Measurements from ENCODE around the gene BUB1.
A peak's percentile ranks its signal among the peaks of the same experiment; 100 is the strongest.
"Not testable (repeated sequence)": the region's sequence is repeated elsewhere in the genome, so short reads cannot be mapped to it uniquely, and the experiment has no call there.

The BUB1 gene

DNA sequence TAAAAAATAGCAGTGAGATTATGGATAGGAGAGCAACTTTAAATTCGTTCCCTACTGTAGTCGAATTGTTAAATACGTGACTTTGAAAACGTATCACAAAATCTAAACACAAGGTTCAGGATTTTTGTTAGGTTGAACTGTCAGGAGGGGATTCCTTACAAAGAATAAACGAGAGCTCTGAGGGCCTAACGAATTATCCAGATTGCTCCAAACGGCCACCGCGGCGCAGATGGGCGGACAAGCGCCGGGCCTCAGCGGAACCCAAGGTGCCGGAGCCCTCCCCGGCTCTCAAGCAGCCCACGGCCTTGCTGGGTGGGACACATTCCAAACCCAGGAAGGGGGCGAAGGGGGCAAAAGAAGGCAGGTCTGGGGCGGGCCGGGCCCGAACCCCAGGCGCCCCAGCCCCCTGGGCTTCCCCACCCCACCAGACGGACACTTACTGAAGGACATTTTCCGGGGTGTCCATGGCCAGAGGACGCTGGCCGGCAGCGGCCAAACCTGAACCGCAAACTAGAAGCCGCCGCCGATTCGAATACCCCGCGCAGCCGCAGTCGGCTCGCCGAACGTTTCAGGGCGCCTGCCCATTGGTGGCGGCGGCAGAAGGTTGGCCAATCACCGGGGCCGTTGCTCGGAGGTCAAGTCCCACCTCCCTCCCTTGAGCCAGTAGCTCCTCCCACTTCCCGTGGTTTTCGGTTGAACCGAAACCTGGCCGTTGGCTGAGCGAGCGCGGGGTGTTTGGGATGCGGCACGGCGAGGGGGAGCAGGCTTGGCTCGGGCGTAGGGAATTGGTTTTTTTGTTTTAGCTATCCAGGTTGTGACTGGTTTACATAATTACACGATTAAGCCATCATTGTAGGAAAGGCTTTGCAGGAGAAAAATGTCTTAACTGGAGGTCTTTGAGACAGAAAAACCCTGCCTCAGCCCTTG lies at the start of gene BUB1:
BUB1 (minus strand) TSS at position 534 of the 927 bp plus-strand sequence; CDS start at position 466, 68 bp downstream.
- peak; percentile 98 for DNase-seq

- no peak for DNase-seq
Measured at GRCh38 chr2:110726285-110726684, 48.4 kb upstream of the BUB1 start.

DNA sequence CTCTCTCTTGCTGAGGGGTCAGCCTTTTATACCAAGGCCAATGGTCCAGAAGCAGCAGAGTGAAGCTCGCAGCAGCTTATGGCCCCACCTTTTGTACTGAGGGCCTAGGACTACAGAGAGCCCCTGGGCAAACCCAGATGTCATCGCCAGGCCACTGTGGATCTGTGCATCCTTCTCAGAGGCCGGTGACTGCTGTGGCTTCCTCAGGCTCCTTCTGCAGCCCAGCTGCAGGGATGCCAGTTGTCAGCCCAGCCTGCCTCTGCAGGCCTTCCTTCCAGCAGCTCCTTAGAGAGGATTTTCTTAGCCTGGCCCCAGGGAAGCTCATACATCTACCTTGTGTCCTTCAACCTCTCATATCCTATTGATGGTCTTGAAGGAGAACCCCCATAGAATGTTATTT lies 48.0 kb upstream of the BUB1 start:
- DNase-seq = no peak

- DNase-seq = no peak
Measured at GRCh38 chr2:110725370-110725769, 47.5 kb upstream of the BUB1 start.

DNA sequence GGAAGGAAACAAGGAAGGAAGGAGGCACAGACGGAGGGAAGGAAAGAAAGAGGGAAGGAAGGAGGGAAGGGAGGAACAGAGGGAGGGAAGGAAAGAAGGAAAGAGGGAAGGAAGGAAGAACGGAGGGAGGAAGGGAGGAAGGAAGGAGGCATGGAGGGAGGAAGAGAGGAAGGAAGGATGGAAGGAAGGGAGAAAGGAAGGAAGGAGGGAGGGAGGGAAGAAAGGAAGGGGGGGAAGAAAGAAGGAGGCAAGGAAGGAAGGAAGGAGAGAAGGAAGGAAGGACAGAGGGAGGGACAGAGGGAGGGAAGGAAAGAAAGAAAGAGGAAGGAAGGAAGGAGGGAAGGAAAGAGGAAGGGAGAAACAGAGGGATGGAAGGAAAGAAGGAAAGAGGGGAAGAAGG lies 47.0 kb upstream of the BUB1 start:
- no peak for DNase-seq

DNA sequence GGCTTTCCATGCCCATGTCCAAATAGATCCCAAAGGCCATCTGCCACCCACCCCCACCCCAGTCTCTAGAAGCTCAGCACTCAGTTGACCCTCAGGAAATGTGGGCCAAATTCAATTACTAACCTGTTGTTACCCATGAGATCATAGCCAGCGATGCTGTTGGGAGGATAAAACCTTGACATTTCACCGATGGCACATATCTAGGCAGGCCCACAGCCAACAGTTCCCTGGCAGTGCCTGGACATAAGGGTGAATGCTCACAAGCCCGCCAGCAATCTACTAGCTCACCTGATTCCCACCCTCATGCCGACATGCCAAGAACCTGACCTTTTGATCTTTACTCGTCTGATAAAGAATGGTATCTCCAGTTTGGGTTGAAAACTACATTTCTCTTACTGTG lies 42.7 kb upstream of the BUB1 start:
- DNase-seq = no peak

- no peak for DNase-seq
Measured at GRCh38 chr2:110718990-110719389, 41.1 kb upstream of the BUB1 start.

- no peak for DNase-seq
Measured at GRCh38 chr2:110718382-110718781, 40.5 kb upstream of the BUB1 start.

- no peak for DNase-seq
Measured at GRCh38 chr2:110717734-110718133, 39.9 kb upstream of the BUB1 start.

DNA sequence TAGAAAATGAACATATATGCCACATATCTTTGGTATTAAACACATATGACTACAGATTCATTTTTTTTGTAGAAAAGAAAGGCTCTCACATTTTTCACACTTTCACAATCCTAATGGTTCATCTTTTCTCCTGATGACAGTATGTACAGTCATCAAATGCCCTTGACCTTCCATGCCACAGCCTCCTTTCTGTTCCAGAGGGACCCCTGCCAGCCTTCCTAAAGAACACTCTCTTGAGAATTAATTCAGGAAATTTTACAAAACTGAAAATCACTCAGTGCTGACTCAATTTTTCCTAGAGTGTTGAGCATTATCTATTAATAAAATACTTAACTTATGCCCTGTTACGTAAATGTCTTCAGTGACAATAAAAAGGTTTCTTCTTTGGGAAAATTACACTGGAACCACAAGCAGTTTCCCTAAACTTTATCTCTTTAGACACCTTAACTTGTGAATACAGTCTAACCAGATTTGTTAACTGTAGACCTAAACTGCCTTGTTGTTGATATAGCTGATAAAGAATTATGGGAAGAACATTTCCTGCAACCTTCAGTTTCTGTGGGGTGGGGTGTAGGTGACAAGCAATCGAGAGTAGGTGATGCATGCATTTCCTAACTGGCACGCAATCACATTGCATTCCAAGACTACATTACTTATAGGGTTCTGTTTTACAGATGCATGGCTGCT lies 39.2 kb upstream of the BUB1 start:
- no peak for DNase-seq

- DNase-seq = no peak
Measured at GRCh38 chr2:110714452-110715224, 36.8 kb upstream of the BUB1 start.

GRCh38 chr2:110713513-110714362 lies 35.9 kb upstream of the BUB1 start:
- peak; percentile 9 for DNase-seq

- DNase-seq = no peak
Measured at GRCh38 chr2:110712737-110713136, 34.9 kb upstream of the BUB1 start.

GRCh38 chr2:110708455-110708854 lies 30.6 kb upstream of the BUB1 start:
- DNase-seq = no peak

GRCh38 chr2:110707386-110707965 lies 29.6 kb upstream of the BUB1 start:
- DNase-seq = no peak

- DNase-seq = no peak
Measured at GRCh38 chr2:110702514-110703380, 24.9 kb upstream of the BUB1 start.

DNA sequence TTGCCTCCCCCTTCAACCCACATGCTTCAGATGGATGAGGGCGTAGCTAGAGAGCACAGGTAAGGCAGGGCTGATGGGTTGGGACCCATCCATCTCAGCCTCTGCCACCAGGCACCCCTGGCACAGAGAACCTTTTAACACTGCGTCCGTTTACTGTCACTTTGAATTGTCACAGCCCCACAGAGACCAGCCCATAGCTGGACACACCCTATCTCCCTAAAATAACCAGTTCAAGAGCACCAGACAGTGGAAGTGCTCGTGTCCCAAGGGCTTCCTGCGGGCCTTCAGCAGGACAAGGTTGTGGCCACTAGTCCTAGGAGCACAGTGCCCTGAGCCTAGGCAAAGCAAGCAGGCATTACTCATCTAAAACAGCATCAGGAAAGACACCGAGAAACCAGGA lies 20.4 kb upstream of the BUB1 start:
- not testable (repeated sequence) for DNase-seq

- DNase-seq = not testable (repeated sequence)
Measured at GRCh38 chr2:110695146-110695898, 17.5 kb upstream of the BUB1 start.

DNA sequence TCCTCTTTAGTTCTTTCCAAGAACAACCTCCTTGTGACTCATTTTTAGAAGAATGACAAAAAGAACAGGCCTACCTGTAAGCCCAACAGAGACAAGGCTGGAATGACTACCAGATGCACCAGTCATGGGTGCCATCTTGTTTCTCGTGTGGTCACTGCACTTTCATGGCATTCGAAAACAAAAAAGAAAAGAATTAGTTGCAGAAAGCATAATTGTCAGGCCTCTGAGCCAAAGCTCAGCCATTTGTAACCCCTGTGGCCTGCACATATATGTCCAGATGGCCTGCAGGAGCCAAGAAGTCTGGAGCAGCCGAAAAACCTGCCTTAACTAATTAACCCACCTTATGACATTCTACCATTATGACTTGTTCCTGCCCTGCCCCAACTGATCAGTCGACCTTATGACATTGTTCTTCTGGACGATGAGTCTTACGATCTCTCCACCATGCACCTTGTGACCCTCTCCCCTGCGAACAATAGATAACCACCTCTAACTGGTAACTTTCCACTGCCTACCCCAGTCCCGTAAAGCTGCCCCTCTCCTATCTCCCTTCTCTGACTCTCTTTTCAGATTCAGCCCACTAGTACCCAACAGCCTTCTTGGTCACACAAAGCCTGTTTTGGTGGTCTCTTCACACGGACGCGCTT lies 13.9 kb upstream of the BUB1 start:
- no peak for DNase-seq

Measured in activated CD4-positive, alpha-beta T cell treated with anti-CD3 and anti-CD28 coated beads, Interleukin-2, Interleukin-6, amounts not matched to agents 100 ng/mL and 50 ng/mL, durations not matched to agents 16 hours and 8 hours (primary cell).